GM23248 (cell line): Measurements from ENCODE around the gene SPEF2.

Source experiments
- EZH2 ChIP-seq: fragments of 200-600 bp; sonication (generic); IDR thresholded peaks from 2 replicates; pipeline ENCODE4 v1.6.1; 2018; ENCODE audit warnings: antibody characterized with exemption, mild to moderate bottlenecking; ENCODE audit not compliant: insufficient read depth, poor library complexity, severe bottlenecking
- EZH2phosphoT487 ChIP-seq: fragments of 200-600 bp; sonication (generic); IDR thresholded peaks from 2 replicates; pipeline ENCODE4 v1.6.1; 2018; ENCODE audit warnings: antibody characterized with exemption, moderate library complexity, mild to moderate bottlenecking, low read depth; ENCODE audit not compliant: insufficient read depth

- no peak for TF ChIP-seq EZH2
- no peak for TF ChIP-seq EZH2phosphoT487
Measured at GRCh38 chr5:35752012-35752411, 134.3 kb downstream of the SPEF2 start.
